ENCODE results near the gene TMEM91.

Gene TMEM91

DNA sequence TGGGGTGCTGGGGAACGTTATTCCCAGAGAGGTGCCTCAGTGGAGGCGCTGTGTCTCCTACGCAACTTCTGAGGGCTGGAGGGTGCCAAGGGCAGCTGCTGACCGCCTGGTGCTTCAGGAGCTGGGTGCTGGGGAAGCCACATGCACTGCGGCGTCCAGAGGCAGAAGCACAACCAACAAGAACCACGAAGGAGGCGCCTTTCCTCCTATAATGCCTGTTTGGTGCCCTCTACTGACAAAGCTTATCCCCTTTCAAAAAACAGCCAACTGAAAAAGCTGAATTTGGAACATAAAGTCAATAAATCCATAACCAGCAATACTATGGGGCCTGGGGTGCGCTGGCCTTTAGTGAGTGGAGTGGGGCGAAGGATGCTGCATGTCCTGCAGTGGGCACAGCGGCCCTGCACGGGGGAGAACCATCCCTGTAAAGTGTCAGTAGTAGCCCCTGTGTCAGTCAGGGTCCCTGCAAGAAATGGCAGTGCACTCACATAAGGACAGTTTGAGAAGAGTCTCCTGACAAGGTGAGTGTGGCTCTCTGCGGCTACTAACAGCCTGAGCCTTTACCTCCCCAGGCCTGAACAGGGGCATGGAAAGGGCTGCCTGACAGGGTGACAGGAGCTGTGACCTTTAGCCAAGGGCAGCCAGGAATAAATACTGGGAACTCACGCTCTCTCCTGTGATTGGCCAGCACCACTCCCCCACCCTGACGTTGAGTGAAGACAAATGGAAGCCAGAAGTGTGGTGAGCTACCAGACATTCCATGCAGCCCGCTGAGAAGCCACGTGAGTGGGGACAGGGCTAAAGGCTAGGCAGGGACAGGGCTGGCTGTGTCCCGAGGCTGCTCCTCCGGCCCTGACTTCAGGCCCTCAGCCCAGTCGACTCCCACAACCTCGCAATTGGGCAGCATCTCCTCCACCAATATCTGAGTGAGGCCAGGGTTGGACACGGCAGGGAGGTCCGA is 55.4 kb downstream of the TMEM91 start:
- DNase-seq (ENCODE audit: low read depth, low spot score) = no peak

DNA sequence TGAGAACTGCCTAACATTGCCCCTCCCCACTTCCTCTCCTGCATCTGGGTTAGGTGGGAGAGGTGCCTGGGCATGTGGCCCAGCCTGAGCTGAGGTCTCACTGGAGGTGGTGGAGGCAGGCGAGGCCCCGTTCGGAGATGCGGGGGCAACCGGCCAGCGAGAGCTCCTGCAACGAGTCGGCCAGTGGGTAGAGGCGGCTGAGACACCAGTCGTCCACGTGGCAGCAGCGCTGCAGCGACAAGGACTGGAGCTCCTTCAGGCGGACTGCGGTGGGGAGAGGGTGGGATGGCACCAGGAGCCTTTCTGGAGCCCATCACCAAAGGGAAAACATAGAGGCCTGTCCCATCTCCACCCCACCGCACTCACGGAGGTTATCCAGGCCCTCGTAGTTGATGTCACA is 56.8 kb downstream of the TMEM91 start:
- DNase-seq (ENCODE audit: low read depth, low spot score) = no peak

Data from smooth muscle cell of the brain vasculature (primary cell).